ENCODE results near the gene PDZK1IP1.

The PDZK1IP1 gene

GRCh38 chr1:47222476-47222875, 32.6 kb upstream of the PDZK1IP1 start:
- no peak for TF ChIP-seq ZFX (IDR thresholded peaks at IDR 0.05)
- TF ChIP-seq, protein P1, sequence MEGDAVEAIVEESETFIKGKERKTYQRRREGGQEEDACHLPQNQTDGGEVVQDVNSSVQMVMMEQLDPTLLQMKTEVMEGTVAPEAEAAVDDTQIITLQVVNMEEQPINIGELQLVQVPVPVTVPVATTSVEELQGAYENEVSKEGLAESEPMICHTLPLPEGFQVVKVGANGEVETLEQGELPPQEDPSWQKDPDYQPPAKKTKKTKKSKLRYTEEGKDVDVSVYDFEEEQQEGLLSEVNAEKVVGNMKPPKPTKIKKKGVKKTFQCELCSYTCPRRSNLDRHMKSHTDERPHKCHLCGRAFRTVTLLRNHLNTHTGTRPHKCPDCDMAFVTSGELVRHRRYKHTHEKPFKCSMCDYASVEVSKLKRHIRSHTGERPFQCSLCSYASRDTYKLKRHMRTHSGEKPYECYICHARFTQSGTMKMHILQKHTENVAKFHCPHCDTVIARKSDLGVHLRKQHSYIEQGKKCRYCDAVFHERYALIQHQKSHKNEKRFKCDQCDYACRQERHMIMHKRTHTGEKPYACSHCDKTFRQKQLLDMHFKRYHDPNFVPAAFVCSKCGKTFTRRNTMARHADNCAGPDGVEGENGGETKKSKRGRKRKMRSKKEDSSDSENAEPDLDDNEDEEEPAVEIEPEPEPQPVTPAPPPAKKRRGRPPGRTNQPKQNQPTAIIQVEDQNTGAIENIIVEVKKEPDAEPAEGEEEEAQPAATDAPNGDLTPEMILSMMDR (conservative IDR thresholded peaks at IDR 0.05), result no peak
- H3K27ac ChIP-seq, result no peak overlapping the region

DNA sequence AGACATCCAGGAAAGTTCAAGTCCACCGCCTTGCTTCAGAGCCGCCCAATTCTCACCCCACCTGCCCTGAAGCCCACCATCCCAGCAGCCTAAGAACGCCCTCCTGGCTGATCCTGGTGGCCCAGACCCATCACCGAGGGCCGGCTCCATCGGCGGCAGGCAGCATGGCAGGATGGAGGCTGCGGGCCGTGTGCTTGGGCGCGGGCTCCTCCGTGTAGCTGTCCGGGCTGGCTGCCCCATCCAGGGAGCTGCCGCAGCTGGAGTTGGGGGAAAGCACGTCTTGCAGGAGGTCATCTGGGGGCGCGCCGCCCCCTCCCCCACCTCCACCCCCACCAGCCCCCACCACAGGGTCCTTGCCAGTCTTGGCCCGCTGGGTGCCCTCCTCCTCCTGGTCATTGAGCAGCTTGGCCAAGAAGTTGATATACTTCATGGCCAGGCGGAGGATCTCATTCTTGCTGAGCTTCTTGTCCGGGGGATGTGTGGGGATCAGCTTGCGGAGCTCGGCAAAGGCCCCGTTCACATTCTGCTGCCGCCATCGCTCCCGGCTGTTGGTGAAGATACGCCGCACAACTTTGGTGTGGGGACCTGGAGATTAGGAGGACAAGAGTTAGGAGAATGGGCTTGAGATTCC, 29.9 kb upstream of the PDZK1IP1 start:
- TF ChIP-seq ZFX (IDR thresholded peaks at IDR 0.05), result no peak
- TF ChIP-seq, protein P1 (conservative IDR thresholded peaks at IDR 0.05), result no peak
- no peak overlapping the region for H3K27ac ChIP-seq

- H3K27ac ChIP-seq, result no peak overlapping the region
- TF ChIP-seq, protein P1 (conservative IDR thresholded peaks at IDR 0.05), result no peak
- no peak for TF ChIP-seq ZFX (IDR thresholded peaks at IDR 0.05)
Observed at GRCh38 chr1:47219001-47219400, 29.2 kb upstream of the PDZK1IP1 start.

GRCh38 chr1:47216278-47217059, 26.6 kb upstream of the PDZK1IP1 start:
- no peak overlapping the region for H3K27ac ChIP-seq
- no peak for TF ChIP-seq ZFX (IDR thresholded peaks at IDR 0.05)
- TF ChIP-seq, protein P1 (conservative IDR thresholded peaks at IDR 0.05), result no peak

DNA sequence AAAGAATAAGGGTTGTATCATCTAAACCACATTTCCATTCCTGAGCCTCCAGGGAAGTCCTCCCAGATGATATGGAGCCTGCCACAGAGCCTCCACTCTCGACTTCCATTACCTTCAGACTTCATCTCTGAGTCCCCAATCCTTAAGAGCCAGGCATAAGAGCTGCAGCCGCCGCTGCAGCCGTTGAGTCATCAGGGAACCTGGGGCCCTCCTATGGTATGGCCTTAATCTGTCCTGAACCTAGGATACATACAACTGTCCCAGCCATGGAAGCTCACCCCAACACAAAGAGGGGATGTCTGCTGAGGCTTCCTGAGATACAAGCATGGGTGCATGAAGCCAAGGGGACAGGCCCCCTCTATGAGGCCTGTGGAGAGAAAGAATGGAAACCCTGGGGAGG, 25.9 kb upstream of the PDZK1IP1 start:
- H3K27ac ChIP-seq, result no peak overlapping the region
- no peak for TF ChIP-seq ZFX (IDR thresholded peaks at IDR 0.05)
- TF ChIP-seq, protein P1 (conservative IDR thresholded peaks at IDR 0.05), result no peak

GRCh38 chr1:47214549-47214948, 24.7 kb upstream of the PDZK1IP1 start:
- TF ChIP-seq, protein P1 (conservative IDR thresholded peaks at IDR 0.05), result no peak
- no peak for TF ChIP-seq ZFX (IDR thresholded peaks at IDR 0.05)
- no peak overlapping the region for H3K27ac ChIP-seq

DNA sequence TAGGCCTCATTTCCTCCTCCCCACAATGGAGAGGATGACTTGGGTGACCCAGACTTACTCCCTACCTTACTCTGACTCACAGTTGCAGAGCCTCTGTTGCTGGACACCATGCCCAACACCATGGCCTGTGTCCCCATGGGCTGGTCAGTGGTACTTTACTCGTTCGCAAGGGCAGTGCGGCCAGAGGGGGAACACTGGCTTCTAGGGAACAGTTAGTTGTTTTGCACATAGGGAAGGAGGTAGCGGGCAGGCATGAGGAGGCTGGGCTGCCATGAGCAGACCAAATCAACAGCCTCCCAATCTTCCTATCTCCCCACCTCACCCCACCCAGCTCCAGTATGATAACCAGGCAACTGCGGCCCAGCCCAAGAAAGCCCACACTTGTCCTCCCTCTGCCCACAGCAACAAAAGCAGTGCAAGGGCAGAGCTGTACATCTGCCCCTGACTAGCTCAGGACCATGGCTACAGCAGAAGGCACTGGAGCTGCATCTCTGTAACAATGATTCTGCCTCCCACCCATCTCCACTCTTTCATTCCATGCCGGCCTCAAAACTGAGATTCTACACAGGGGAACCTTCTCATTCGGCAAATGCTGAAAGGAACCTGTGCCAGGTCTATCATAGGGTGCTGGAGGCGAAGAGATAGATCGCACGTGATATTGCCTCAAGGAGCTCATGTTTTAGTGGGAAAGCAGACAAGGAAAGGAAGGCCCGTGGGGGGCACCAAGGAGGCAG, 23.6 kb upstream of the PDZK1IP1 start:
- TF ChIP-seq, protein P1 (conservative IDR thresholded peaks at IDR 0.05), result no peak
- TF ChIP-seq ZFX (IDR thresholded peaks at IDR 0.05), result no peak
- no peak overlapping the region for H3K27ac ChIP-seq

All from C4-2B (cell line).